Muscle of leg (tissue), 11 donors: ENCODE data around the gene GREB1L. TPM values are rescaled to one million over a fixed set of nuclear protein-coding genes. Genes with fewer than 3 reads are reported as not detected.
"Not testable (repeated sequence)": the region's sequence is repeated elsewhere in the genome, so short reads cannot be mapped to it uniquely, and the experiment has no call there.

Experiments
- DNase-seq: peaks from one replicate; pipeline ENCODE4 v3.0.0; 2013
- H3K27ac ChIP-seq: one replicate; pipeline ENCODE4 v1.5.1; 2013; ENCODE audit warnings: mild to moderate bottlenecking, low read length, control low read depth
- H3K27me3 ChIP-seq: one replicate; pipeline ENCODE4 v1.6.1; 2013; ENCODE audit warnings: low read length; ENCODE audit not compliant: control insufficient read depth, insufficient read depth
- H3K36me3 ChIP-seq: one replicate; pipeline ENCODE4 v1.6.1; 2013; ENCODE audit warnings: low read length; ENCODE audit not compliant: control insufficient read depth, insufficient read depth
- H3K4me1 ChIP-seq: one replicate; pipeline ENCODE4 v1.6.1; 2013; ENCODE audit warnings: low read length; ENCODE audit not compliant: control insufficient read depth, insufficient read depth
- H3K4me3 ChIP-seq: one replicate; pipeline ENCODE4 v1.5.1; 2013; ENCODE audit warnings: low read length, control low read depth
- H3K9me3 ChIP-seq: replicated peaks from 2 replicates; pipeline ENCODE4 v1.6.1; 2013; ENCODE audit warnings: low read depth, low read length; ENCODE audit not compliant: control insufficient read depth
- WGBS: methylation state at CpG from one replicate; pipeline ENCODE4 v1.1.5; 2013; ENCODE audit warnings: missing lambda C conversion rate; ENCODE audit not compliant: insufficient coverage; 5-methylcytosine and 5-hydroxymethylcytosine counted together
- polyA plus RNA-seq, 8 donors: library from polyadenylated mRNA; unstranded; fragments of 120-200 nt; gene quantifications; one replicate each; pipeline versions ENCODE4 v1.2.1 to v1.2.3, GENCODE V29; 2013; ENCODE audit warnings: inconsistent platforms in 1 of 8, low replicate concordance in 1 of 8; ENCODE audit not compliant: insufficient read length in 8 of 8, insufficient read depth in 1 of 8
- total RNA-seq: library from RNA; stranded (reverse); fragments of 120-200 nt; gene quantifications from one replicate; pipeline ENCODE4 v1.2.4, GENCODE V29; 2013

GREB1L gene
- total and polyA plus RNA-seq, 9 donors = 2.9 to 8.1 (median 4.9) TPM

DNA sequence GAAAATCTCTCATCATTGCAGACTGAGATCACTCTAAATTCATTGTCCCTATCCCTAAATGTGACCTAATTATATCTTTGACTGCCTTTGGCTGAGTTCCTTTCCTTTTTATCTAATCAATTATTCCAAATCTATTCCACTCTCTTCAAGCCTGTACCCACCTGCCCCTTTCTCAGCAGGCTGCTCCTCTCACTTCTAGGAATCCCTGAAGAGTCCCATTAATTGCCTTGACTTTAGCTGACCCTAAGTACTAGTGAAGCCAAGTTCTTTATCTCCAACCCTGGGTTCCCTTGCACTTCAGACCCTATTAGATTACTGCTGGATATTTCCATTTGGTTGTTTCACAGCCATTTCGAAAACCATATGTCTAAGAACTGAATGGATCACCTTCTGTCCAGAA, 102.8 kb downstream of the GREB1L start:
- Histone ChIP-seq H3K36me3 (no peaks in the 10 kb centered on the region), H3K27ac (no peak overlapping the region), H3K4me1 (no peaks in the 10 kb centered on the region), H3K27me3 (no peaks in the 10 kb centered on the region), H3K4me3 (no peak overlapping the region), H3K9me3 (no peaks in the 10 kb centered on the region)
- WGBS = 88% methylated on average over 1 of the region's 1 CpG
- no peak for DNase-seq

DNA sequence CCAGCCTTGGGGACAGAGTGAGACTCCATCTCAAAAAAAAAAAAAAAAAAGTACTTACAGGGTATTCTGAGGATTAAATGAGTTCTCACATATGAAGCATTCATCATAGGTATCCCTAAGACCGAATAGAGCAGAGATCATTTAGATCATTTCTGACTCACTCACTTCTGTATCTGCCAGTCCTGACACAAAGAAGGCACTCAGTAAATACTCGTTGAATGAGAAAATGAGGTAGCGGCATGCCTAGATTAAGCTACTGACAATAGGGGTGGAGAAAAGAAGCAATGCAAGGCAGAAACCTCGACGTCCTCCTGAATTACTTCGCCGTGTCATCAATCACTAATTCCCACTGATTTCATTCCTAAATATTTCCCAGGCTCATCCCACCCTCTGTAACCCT, 103.8 kb downstream of the GREB1L start:
- DNase-seq = no peak
- Histone ChIP-seq H3K4me1 (no peaks in the 10 kb centered on the region), H3K27ac (no peak overlapping the region), H3K27me3 (no peaks in the 10 kb centered on the region), H3K36me3 (no peaks in the 10 kb centered on the region), H3K4me3 (no peak overlapping the region), H3K9me3 (no peaks in the 10 kb centered on the region)
- 100% methylated on average over 2 of the region's 7 CpGs for WGBS

DNA sequence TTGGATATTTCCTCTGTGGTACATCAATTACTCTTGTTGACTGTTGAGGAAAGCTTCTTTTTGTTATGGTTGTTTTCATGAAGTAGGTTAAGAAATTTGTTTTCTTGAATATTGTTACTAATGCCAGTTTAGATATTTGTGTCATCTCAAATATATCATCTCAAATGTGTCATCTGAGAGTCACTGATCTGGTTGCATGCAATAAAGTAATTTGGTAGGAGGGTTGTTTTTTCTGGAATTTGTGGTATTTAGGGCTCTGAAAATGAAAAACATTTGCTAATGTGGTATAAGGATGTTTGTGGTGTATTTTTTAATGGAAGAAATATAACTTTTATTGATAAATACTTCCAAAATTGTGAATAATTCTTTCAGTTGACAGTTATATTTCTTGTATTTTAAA, 117.7 kb downstream of the GREB1L start:
- Histone ChIP-seq H3K27me3 (no peaks in the 10 kb centered on the region), H3K36me3 (no peaks in the 10 kb centered on the region), H3K4me3 (no peak overlapping the region), H3K4me1 (no peaks in the 10 kb centered on the region), H3K27ac (no peak overlapping the region), H3K9me3 (no peaks in the 10 kb centered on the region)
- DNase-seq = no peak

DNA sequence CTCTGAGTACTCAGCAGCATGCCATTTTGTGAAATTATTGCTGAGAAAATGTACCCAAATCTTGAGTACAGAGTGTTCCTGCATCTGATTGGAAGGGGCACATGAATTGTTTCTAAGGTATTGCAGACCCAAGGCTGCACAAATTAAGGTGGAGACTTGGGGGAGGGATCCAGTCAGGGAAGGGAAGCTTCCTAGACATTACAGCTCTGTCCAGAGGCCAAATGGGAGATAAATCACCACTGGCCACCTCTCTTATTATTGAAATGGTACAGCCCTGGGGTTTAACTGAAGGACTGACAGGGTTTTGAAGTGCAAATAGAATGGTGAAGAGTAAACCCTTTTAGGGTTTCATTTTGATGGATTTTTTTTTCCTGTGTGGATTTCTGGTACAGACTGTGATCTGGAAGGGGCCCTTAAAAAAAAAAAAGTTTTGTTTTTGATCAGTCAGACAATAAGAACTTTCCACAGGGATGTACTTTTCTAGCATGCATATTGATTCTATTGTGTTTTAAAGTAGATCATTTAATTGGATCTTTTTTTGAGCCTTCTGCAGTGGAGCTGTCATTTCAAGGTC, 119.4 kb downstream of the GREB1L start:
- Histone ChIP-seq H3K36me3 (no peaks in the 10 kb centered on the region), H3K27ac (no peak overlapping the region), H3K4me1 (no peaks in the 10 kb centered on the region), H3K4me3 (no peak overlapping the region), H3K9me3 (no peaks in the 10 kb centered on the region), H3K27me3 (no peaks in the 10 kb centered on the region)
- no peak for DNase-seq

DNA sequence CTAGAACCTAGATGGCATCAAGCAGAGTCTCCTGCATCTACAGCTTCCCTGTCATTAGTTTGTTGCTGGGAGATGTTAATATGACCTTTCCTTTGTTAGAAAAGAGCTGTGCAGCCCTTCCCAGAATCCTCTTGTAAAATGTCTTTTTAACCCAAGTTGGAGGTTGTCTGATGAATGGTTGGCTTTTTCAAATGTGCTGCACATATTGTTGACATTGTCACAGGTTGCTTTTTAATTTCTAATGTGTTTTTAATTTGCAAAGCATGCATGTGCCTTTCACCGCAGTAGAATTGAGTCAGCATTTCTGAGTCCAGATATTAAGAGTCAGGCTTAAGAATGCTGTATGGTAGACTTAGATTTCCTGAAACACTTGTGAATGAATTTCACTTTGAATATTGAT, 120.8 kb downstream of the GREB1L start:
- WGBS = 67% methylated on average over 1 of the region's 1 CpG
- Histone ChIP-seq H3K4me3 (no peak overlapping the region), H3K27ac (no peak overlapping the region)

DNA sequence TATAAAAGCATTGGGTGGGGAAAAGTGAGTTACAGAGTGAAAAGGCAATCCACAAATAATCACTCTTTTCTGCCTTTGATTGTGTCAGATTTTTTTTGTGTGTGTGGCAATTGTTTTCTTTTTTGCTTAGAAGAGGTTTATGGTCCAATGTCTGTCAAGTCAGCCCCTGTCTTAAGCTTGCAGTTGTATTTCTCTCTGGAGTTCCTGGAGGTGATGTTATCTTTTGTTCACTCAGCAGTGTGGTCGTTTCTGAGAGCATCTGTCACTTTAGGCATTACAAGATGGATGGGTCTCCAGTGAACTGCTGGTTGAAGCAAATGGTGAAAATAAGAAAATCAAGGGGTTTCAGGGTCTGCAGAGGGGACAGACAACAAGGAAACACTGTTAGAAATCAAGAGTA, 121.3 kb downstream of the GREB1L start:
- DNase-seq = no peak
- Histone ChIP-seq H3K27me3 (no peaks in the 10 kb centered on the region), H3K36me3 (no peaks in the 10 kb centered on the region), H3K27ac (no peak overlapping the region), H3K9me3 (no peaks in the 10 kb centered on the region), H3K4me3 (no peak overlapping the region), H3K4me1 (no peaks in the 10 kb centered on the region)
- 0% methylated on average over 1 of the region's 1 CpG for WGBS

More for the DNA sequence above, 120.8 kb downstream of the GREB1L start:
- DNase-seq = no peak
- Histone ChIP-seq H3K4me1 (no peaks in the 10 kb centered on the region), H3K9me3 (no peaks in the 10 kb centered on the region), H3K36me3 (no peaks in the 10 kb centered on the region), H3K27me3 (no peaks in the 10 kb centered on the region)

DNA sequence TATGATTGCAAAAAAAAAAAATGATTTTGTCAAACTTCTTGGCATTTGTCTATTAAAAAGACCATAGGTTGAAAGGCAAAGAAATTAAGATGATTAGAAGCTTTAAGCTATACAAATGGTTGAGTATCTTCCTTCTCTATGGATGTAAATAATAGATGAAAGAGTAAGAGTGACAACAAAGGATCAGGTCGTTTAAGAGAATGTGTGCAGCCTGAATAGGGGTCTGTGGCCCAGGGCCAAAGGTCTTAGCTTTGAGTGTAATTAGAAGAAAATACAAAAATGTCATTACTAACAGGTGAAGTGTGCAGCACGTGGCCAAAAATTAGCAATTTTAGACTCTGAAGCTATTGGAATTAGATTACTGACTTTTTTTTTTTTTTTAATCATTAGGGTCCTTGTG, 122.4 kb downstream of the GREB1L start:
- H3K27me3 ChIP-seq = no peaks in the 10 kb centered on the region
- no peaks in the 10 kb centered on the region for H3K36me3 ChIP-seq
- no peaks in the 10 kb centered on the region for H3K4me1 ChIP-seq
- no peak for DNase-seq
- no peak overlapping the region for H3K4me3 ChIP-seq
- 0% methylated on average over 1 of the region's 2 CpGs for WGBS
- no peak overlapping the region for H3K27ac ChIP-seq
- no peaks in the 10 kb centered on the region for H3K9me3 ChIP-seq

DNA sequence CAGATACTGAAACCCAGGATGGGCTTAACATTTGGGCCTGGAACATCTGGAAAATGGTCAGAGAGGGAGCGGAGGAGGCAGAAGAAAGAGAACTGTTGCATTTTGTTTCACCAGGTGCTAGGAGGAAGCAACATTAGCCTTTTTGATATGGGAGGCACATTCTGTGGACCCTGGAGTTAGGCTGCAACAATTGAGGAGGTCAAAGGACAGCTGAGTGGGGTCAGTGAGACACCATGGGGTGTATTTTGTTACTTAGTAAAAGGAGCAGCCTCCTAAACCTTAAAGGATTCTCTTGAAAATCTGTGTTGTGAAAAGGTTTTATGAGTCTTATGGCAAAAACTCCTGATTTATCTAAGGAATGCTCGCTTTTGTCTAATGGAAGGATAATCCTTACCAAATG, 124.9 kb downstream of the GREB1L start:
- no peaks in the 10 kb centered on the region for H3K27me3 ChIP-seq
- DNase-seq = no peak
- 56% methylated on average over 1 of the region's 2 CpGs for WGBS
- H3K36me3 ChIP-seq = no peaks in the 10 kb centered on the region
- no peak overlapping the region for H3K4me3 ChIP-seq
- H3K9me3 ChIP-seq = no peaks in the 10 kb centered on the region
- H3K4me1 ChIP-seq = no peaks in the 10 kb centered on the region
- no peak overlapping the region for H3K27ac ChIP-seq

DNA sequence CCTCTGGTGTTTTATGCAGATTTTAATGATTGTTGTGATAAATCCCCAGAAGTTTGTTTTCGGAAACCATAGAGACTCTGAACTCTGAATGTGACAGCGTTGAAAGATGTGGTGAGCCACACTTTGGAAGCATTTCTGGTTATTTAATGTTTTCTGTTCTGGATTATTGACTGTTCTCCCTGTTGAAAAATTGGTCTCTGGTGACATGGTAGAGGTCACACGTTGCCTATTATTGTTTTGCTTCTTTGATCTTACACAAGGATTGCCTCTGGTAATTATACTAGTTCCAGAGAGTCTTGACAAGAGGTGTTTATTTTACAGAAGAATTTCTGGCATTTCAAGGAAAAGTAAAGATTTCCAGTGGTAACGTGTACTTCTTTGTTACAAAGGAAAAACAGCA, 127.1 kb downstream of the GREB1L start:
- Histone ChIP-seq H3K4me3 (no peak overlapping the region), H3K27me3 (no peaks in the 10 kb centered on the region), H3K27ac (no peak overlapping the region), H3K4me1 (no peaks in the 10 kb centered on the region), H3K36me3 (no peaks in the 10 kb centered on the region), H3K9me3 (no peaks in the 10 kb centered on the region)
- WGBS = 39% methylated on average over 2 of the region's 4 CpGs
- no peak for DNase-seq

DNA sequence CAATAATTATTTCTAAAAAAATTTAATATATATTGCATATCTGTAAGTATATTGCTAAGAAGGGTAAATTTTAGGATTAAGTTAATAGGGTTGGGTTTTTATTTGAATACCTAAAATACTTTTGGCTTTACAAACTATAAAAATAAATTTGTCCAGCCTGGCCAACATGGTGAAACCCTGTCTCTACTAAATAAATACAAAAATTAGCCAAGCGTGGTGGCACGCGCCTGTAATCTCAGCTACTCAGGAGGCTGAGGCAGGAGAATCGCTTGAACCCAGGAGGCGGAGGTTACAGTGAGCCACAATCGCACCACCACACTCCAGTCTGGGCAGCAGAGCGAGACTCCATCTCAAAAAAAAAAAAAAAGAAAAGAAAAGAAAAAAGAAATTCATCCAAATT, 127.6 kb downstream of the GREB1L start:
- not testable (repeated sequence) for DNase-seq, H3K27ac ChIP-seq, H3K9me3 ChIP-seq, H3K27me3 ChIP-seq, H3K4me3 ChIP-seq, H3K36me3 ChIP-seq, H3K4me1 ChIP-seq
- no CpG with 5 or more reads among the region's 7 CpGs for WGBS

DNA sequence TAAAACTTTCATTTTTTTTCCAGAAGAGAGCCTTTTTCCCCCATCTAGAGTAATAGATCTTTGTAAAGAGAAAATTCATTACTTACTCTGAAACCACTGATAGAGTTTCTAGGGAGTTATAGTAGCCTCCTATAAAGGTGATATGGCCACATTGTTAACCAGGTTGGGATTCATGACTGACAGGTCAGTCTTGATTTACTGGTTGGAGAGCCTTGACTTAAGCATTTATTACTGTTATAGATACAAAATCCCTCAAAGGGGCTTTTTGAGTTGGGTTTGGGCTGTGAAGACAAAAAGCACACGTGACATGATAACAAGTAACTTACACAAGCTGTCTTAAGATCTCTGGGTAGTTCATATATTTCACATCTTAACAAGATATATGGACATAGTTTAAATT, 141.0 kb downstream of the GREB1L start:
- Histone ChIP-seq H3K27ac (no peak overlapping the region), H3K36me3 (no peaks in the 10 kb centered on the region), H3K4me1 (no peaks in the 10 kb centered on the region), H3K27me3 (no peaks in the 10 kb centered on the region), H3K4me3 (no peak overlapping the region), H3K9me3 (no peaks in the 10 kb centered on the region)
- no peak for DNase-seq
- no CpG with 5 or more reads among the region's 1 CpG for WGBS
